WI38 (cell line): ENCODE data around the gene NUFIP1.
A peak's percentile ranks its signal among the peaks of the same experiment; 100 is the strongest.

Source experiments
- H3K4me3 ChIP-seq: 2 replicates; pipeline ENCODE4 v1.5.1; 2011; ENCODE audit warnings: low read depth, mild to moderate bottlenecking, control low read depth, low read length
- CTCF ChIP-seq: IDR thresholded peaks from 2 replicates; pipeline ENCODE4 v1.5.1; 2012; ENCODE audit warnings: low read depth, mild to moderate bottlenecking, control low read depth, low read length

The NUFIP1 gene

GRCh38 chr13:45015300-45015699 lies 26.0 kb upstream of the NUFIP1 start:
- no peak for TF ChIP-seq CTCF
- H3K4me3 ChIP-seq, result no peak overlapping the region

- no peak for TF ChIP-seq CTCF
- no peak overlapping the region for H3K4me3 ChIP-seq
Measured at GRCh38 chr13:45011198-45011597, 21.9 kb upstream of the NUFIP1 start.

GRCh38 chr13:45007823-45008222 lies 18.6 kb upstream of the NUFIP1 start:
- H3K4me3 ChIP-seq, result no peak overlapping the region
- no peak for TF ChIP-seq CTCF

- H3K4me3 ChIP-seq, result no peak overlapping the region
- no peak for TF ChIP-seq CTCF
Measured at GRCh38 chr13:45007225-45007624, 18.0 kb upstream of the NUFIP1 start.

GRCh38 chr13:45004096-45004495 lies 14.8 kb upstream of the NUFIP1 start:
- no peak for TF ChIP-seq CTCF

GRCh38 chr13:45003417-45003816 lies 14.1 kb upstream of the NUFIP1 start:
- H3K4me3 ChIP-seq, result no peak overlapping the region
- no peak for TF ChIP-seq CTCF

More at GRCh38 chr13:45004096-45004495, 14.8 kb upstream of the NUFIP1 start:
- no peak overlapping the region for H3K4me3 ChIP-seq

GRCh38 chr13:44989941-44990340 lies 670 bp upstream of the NUFIP1 start:
- TF ChIP-seq CTCF, result no peak
- peak overlapping the region; percentile 98 for H3K4me3 ChIP-seq
